Transverse colon (tissue), 4 donors: ENCODE data around the gene STAG2. TPM values are rescaled to one million over a fixed set of nuclear protein-coding genes. Genes with fewer than 3 reads are reported as not detected.
"Not testable (repeated sequence)": the region's sequence is repeated elsewhere in the genome, so short reads cannot be mapped to it uniquely, and the experiment has no call there.

Source experiments
- DNase-seq: peaks from one replicate; pipeline ENCODE4 v3.0.0-alpha.2; 2019
- H3K27ac ChIP-seq, 4 donors: fragments of 200-600 bp; sonication (generic); 2 replicates each; pipeline ENCODE4 v1.5.1; 2016 to 2018; ENCODE audit warnings: inconsistent platforms in 4 of 4
- H3K27me3 ChIP-seq: fragments of 200-600 bp; sonication (generic); 2 replicates; pipeline ENCODE4 v1.5.1; 2017; ENCODE audit warnings: inconsistent platforms
- H3K36me3 ChIP-seq, 4 donors: fragments of 200-600 bp; sonication (generic); 2 replicates each; pipeline ENCODE4 v1.5.1; 2017 to 2019; ENCODE audit warnings: inconsistent platforms in 4 of 4
- H3K4me1 ChIP-seq, 4 donors: fragments of 200-600 bp; sonication (generic); 2 replicates each; pipeline ENCODE4 v1.5.1; 2017 to 2020; ENCODE audit warnings: inconsistent platforms in 4 of 4
- H3K4me3 ChIP-seq, 4 donors: fragments of 200-600 bp; sonication (generic); 1 replicate in 1 of 4; 2 replicates in 3 of 4; pipeline versions ENCODE4 v1.5.1 to v1.6.1; 2017 to 2019; ENCODE audit warnings: inconsistent platforms in 4 of 4
- H3K9me3 ChIP-seq, 2 donors: fragments of 200-600 bp; sonication (generic); 2 replicates each; pipeline ENCODE4 v1.5.1; 2017 to 2019; ENCODE audit warnings: inconsistent platforms in 2 of 2
- CTCF ChIP-seq, 5 experiments: fragments of 200-600 bp in 3 of 5; fragments of 450-650 bp in 2 of 5; sonication (generic) in 3 of 5; IDR thresholded peaks; 1 replicate in 2 of 5; 2 replicates in 3 of 5; pipeline ENCODE4 v1.5.1; 2016 to 2017; ENCODE audit warnings: antibody characterized with exemption in 5 of 5, inconsistent platforms in 3 of 5, mild to moderate bottlenecking in 2 of 5, moderate library complexity in 1 of 5
- EP300 ChIP-seq: sonication (generic); formaldehyde crosslinking; IDR thresholded peaks from one replicate; pipeline ENCODE4 v1.6.1; 2017; ENCODE audit warnings: antibody characterized with exemption, low read depth
- POLR2A ChIP-seq: fragments of 450-650 bp; IDR thresholded peaks from one replicate; pipeline ENCODE4 v1.6.1; 2016; ENCODE audit warnings: antibody characterized with exemption, mild to moderate bottlenecking, moderate library complexity
- POLR2AphosphoS5 ChIP-seq, 3 donors: sonication (generic); formaldehyde crosslinking; IDR thresholded peaks; one replicate each; pipeline ENCODE4 v1.6.1; 2016; ENCODE audit warnings: antibody characterized with exemption in 3 of 3
- WGBS, 2 donors: methylation state at CpG; one replicate each; pipeline ENCODE4 v1.1.5; 2018; ENCODE audit warnings: low coverage in 1 of 2; 5-methylcytosine and 5-hydroxymethylcytosine counted together
- in situ Hi-C, 4 donors: fragments of 200-750 bp; cut with MboI; loops; one replicate each; pipeline versions ENCODE4 v1.15.0 to v1.15.1; 2017; ENCODE audit warnings: low sequenced_read_pairs in 3 of 4, low pct_ligation_motif_present in 1 of 4, low pct_unique_long_range_greater_than_20kb in 1 of 4
- intact Hi-C: fragments of 100-400 bp; cut with DNase I; formaldehyde crosslinking; loops from one replicate; pipeline ENCODE4 v1.15.1; 2023; ENCODE audit warnings: low total_unique reads
- total RNA-seq, 4 donors: library from RNA; depleted of rRNA; stranded (reverse); fragments of >200 nt; gene quantifications; one replicate each; pipeline ENCODE4 v1.1.0, GENCODE V29; 2016

STAG2 gene
- total RNA-seq, 4 donors from 2014 or later = 20.7 to 103 (median 79.5) TPM

GRCh38 chrX:124097116-124097515 is 135.6 kb downstream of the STAG2 start:
- in situ Hi-C loops = no loop called here

GRCh38 chrX:124098089-124098488 is 136.6 kb downstream of the STAG2 start:
- Histone ChIP-seq H3K36me3 (no peaks in the 10 kb centered on the region), H3K27me3 (no peaks in the 10 kb centered on the region), H3K4me1 (no peaks in the 10 kb centered on the region), H3K4me3 (no peak overlapping the region), H3K9me3 (no peaks in the 10 kb centered on the region), H3K27ac (no peak overlapping the region)
- intact Hi-C loops (no loop called here), in situ Hi-C loops (no loop called here)
- DNase-seq = no peak
- no peak for TF ChIP-seq POLR2A
- TF ChIP-seq CTCF (IDR thresholded peaks at IDR 0.05) = peak in 3 of 5 experiments; percentile 25 to 51 (median 42)

More at GRCh38 chrX:124097116-124097515, 135.6 kb downstream of the STAG2 start:
- no peak overlapping the region for H3K27ac ChIP-seq
- no peaks in the 10 kb centered on the region for H3K4me1 ChIP-seq
- 75 to 100% methylated on average over 1 to 2 of the region's 2 CpGs for WGBS, 2 donors
- H3K4me3 ChIP-seq = no peak overlapping the region
- no peaks in the 10 kb centered on the region for H3K36me3 ChIP-seq
- intact Hi-C loops = no loop called here
- no peaks in the 10 kb centered on the region for H3K27me3 ChIP-seq
- TF ChIP-seq CTCF (IDR thresholded peaks at IDR 0.05) (no peak), POLR2AphosphoS5 (IDR thresholded peaks at IDR 0.05) (no peak), EP300 (no peak), POLR2A (no peak)
- DNase-seq = no peak
- no peaks in the 10 kb centered on the region for H3K9me3 ChIP-seq

- Histone ChIP-seq H3K27ac (no peak overlapping the region), H3K27me3 (no peaks in the 10 kb centered on the region), H3K4me3 (no peak overlapping the region), H3K36me3 (no peaks in the 10 kb centered on the region), H3K4me1 (no peaks in the 10 kb centered on the region), H3K9me3 (no peaks in the 10 kb centered on the region)
- 83 to 100% methylated on average over 2 to 5 of the region's 5 CpGs for WGBS, 2 donors
- TF ChIP-seq EP300 = no peak
- TF ChIP-seq CTCF (IDR thresholded peaks at IDR 0.05) = no peak
- no peak for TF ChIP-seq POLR2A
- no peak for TF ChIP-seq POLR2AphosphoS5 (IDR thresholded peaks at IDR 0.05)
- intact Hi-C loops = no loop called here
- no peak for DNase-seq
- in situ Hi-C loops = no loop called here
Measured at GRCh38 chrX:124103966-124104365, 142.5 kb downstream of the STAG2 start.

- 85% methylated on average over 7 of the region's 7 CpGs; no CpG with 5 or more reads in 1 of the 2 donors for WGBS, 2 donors
- H3K27me3 ChIP-seq, H3K9me3 ChIP-seq, H3K27ac ChIP-seq, DNase-seq, H3K4me1 ChIP-seq, H3K36me3 ChIP-seq, intact Hi-C loops, H3K4me3 ChIP-seq, in situ Hi-C loops: not testable (repeated sequence)
Measured at GRCh38 chrX:124104512-124104911, 143.0 kb downstream of the STAG2 start.
